ENCODE data around the gene ANLN.
"Not testable (repeated sequence)": the region's sequence is repeated elsewhere in the genome, so short reads cannot be mapped to it uniquely, and the experiment has no call there.

Gene ANLN

DNA sequence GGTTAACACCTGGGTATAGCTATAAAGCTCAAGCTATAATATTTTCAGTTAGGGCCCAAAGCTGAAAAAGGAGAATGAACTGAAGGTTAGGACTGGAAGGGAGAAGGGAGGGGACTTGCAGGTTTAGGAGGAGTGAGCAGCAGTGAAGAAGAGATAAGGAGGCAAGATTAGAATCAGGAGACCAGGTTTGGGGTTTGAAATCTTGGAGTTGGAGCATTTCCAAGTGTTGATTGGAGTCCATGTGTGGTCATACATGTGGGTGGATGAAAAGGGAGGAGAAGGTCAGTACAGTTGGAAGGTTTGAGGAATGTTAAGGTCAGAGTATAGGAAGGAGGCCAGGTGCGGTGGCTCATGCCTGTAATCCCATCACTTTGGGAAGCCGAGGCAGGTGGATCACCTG lies 8.6 kb upstream of the ANLN start:
- DNase-seq, result no peak

DNA sequence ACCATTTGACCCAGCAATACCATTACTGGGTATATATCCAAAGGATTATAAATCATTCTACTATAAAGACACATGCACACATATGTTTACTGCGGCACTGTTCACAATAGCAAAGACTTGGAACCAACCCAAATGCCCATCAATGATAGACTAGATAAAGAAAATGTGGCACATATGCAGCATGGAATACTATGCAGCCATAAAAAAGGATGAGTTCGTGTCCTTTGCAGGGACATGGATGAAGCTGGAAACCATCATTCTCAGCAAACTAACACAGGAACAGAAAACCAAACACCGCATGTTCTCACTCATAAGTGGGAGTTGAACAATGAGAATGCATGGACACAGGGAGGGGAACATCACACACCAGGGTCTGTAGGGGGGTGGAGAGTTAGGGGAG lies 6.4 kb upstream of the ANLN start:
- not testable (repeated sequence) for DNase-seq

DNA sequence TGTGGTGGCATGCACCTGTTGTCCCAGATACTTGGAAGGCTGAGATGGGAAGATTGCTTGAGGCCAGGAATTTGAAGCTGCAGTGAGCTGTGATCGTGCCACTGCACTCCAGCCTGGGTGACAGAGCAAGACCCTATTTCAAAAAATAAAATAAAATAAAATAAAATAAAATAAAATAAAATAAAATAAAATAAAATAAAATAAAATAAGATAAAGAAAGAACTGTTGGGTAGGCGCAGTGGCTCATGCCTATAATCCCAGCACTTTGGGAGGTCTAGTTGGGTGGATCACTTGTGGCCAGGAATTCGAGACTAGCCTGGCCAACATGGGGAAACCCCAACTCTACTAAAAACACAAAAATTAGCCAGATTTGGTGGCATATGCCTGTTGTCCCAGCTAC lies 4.0 kb upstream of the ANLN start:
- not testable (repeated sequence) for DNase-seq

DNA sequence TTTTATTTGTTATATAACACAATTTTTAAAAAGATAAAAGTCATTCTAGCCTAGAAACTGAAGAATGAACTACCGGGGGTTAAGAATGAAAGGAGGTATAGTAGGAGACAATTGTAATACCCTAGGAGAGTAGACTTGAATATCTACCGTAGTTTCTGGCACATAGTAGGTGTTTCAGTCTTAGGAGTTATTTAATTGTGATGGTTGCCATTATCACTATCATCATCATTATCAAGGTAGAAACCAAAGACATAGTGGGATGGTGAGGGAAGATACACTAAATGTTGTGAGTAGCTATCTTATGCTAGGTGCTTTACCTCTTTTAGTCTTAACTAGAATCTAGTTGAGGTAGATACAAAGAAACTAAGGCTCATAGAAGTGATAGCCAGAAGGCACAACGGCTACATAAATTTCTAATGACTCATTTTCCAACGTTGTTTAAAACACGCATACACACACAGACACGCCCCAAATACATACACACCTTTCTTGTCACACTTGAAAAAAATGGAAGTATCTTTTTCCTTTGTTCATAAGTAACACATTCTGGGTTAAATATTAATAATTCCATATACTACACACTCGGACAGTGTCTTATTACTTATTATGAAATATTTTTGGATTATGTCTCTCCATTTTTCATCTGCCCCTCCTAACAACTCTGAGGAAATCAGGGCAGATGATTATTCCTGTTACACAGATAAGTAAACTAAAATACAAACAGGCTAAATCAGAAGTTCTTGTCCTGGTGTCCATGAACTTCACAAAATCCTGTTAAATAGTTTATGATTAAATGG lies 2.0 kb upstream of the ANLN start:
- DNase-seq, result no peak

DNA sequence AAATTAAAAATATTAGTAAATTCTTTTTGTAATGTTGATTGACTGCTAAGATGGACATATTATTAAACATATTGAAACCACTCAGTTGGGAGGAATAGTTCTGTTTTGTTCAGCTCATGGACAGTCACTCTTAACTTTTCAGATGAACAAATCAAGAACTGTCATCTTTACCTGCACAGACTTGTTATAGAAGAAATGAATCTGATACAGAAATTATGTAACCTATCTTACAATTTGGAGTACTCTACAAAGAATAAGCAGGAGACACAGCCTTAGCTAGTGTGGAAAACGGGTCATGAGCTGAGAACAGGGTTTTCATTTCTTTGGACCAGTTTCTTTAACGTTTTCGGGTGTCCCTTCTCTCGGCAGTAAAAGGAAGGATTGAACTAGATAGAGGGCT lies 1.2 kb upstream of the ANLN start:
- DNase-seq, result no peak

DNA sequence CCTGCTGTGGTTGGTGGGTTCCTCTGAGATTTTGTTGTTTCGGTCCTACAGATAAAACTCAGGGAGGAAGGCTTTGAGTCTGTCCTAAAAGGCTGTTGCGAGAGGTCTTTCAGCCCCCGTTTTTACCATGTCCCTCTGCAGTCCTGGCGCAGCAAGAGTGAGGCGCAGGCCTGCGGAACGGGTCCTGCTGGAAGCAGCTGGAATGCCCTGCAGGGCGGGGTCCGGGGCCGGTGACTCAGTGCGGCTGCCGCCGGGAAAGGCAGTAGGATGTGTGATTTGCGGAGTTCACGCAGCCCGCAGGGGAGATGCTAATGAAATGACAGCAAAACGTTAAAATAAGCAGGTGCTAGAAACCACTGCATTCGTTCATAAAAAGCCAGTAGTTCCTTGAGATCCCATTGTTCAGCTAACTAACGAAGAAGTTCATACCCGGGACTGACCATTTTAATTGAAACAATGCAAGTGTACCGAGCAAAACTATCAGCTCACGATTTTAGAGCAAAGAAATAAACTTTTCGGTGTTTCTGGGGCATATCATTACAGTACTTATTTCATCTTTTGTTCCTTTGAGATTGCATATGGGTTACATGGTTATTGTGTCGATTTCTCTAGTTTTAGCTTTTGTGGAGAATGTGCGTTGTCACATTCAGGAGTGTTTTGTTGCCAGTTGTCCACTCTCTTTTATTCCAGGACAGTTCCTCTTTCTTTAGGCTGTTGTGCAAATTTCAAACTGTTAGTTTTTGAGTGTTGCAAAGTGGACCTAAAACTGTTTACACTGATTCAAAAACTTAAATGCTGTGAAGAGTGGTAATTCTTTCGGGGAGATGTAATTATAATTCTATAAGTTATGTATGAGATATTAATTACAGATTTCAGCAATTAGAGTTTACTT lies 783 bp downstream of the ANLN start:
- peak; percentile 70 to 80 for DNase-seq

DNA sequence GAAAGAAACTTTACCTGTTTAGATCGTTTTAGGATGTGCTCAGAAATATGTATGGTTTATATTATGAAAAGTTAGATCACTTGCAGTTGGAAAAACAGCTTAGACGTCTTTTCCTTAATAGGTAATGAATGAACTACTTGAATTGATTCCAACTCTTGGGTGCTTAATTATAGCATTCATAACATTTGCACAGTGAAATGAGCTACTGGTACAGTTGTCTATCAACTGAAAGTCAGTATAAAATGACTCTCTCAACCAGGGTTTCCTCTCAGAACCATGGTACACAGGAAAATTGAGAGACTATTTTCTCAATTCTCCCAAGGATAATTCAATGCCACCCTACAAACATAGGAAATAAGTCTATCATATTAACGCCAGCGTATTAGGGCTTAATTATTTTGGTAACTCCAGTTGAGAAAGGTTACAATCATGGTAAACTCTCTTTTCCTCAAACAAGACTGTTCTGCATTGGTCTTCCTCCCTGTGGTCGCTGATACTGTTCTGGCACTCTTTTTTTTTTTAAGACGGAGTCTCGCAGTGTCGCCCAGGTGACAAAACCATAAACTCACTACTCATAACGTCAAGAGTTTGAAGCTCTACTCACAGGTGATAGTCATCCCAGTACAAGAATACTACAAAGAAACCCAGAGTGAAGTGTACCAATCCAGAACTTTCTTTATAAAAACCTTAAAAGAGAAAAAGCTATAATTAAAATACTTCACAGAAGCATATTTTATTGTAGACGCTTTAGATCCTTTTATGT lies 2.0 kb downstream of the ANLN start:
- no peak for DNase-seq

DNA sequence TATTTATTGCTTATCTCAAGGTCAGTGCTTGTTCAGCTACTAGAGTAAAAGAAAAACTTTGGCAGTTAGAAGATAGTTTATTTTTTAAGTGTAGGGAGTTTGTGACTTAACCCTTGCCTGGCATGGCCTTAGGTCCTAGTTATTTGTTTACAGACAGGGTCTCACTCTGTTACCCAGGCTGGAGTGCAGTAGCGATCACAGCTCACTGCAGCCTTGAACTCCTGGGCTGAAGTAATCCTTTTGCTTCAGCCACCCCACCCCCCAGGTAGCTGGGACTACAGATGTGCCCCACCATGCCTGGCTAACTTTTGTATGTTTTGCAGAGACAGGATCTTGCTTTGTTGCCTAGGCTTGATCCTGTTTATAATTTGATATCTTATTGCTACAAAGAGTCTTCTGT lies 4.2 kb downstream of the ANLN start:
- no peak for DNase-seq

DNA sequence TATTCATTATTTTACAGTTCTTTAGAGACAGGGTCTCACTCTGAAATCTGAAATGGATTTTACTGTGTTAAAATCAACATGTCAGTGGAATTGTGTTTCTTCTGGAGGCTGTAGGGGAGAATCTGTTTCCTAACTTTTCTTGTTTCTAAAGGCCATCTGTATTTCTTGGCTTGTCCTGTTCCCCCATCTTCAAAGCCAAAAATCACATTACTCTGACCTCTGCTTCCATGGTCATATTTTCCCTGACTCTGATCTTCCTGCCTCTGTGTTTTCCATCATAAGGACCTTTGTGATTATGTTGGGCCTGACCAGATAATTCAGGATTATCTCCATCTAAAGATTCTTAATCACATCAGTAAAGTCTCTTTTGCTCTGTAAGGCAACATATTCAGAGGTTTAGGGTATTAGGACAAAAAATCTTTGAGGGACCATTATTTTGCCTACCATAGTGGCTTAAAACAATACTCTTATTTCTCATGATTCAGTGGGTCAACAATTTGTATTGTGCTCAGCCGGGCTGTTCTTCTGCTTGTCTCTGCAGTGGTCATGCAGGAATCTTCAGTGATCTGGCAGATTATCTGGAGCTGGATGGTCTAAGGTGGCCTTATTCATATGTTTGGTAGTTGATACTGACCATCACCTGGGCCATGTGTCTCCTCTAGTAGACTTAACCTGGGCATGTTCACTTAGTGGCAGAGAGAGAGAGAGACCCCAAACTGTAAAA lies 5.7 kb downstream of the ANLN start:
- DNase-seq, result no peak

DNA sequence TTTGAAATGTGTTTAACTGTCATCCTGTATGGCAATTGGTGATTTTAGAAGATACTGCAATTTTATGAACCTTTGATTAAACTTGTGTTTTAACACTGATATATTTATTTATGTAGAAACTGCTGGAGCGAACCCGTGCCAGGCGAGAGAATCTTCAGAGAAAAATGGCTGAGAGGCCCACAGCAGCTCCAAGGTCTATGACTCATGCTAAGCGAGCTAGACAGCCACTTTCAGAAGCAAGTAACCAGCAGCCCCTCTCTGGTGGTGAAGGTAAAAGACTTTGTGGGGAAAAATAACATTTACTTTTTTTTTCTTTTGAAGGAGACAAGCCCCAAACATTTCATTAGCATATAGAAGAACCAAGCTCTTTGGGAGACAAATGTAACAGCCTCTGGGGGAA lies 6.5 kb downstream of the ANLN start:
- DNase-seq, result no peak

DNA sequence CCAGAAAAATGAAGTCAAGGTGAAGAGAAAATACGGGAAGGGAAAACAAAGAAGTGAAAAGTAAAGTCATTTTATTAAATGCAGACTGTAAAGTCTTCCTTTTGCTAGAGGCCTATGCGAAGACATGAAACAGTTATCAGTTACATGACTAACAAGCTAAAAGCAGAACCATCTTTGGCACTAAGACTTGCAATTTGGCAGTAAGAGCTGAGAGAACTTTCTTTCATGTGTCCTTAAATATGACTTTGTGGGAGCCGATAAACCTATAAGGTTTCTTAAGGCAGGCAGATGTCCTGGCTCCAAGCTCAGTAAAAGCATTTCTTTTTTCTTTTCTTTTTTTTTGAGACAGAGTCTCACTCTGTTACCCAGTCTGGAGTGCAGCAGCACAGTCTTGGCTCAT lies 10.4 kb downstream of the ANLN start:
- DNase-seq, result no peak

DNA sequence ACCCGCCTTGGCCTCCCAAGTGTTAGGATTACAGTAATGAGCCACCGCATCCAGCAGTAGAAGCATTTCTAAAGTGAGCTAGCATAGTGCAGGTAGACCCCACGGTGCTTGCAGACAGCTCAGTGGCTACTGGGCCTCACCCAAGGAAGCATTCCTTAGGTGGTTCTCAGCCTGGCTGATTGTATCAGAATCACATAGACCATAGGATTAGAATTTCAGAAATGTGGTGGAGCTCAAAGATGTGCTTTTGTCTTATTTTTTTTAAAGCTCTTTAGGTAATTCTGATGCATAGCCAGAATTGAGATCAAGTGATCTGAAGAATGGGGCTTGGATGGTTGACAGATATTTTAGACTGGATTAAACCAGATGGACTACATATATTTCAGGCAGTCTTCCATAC lies 10.9 kb downstream of the ANLN start:
- DNase-seq, result no peak

DNA sequence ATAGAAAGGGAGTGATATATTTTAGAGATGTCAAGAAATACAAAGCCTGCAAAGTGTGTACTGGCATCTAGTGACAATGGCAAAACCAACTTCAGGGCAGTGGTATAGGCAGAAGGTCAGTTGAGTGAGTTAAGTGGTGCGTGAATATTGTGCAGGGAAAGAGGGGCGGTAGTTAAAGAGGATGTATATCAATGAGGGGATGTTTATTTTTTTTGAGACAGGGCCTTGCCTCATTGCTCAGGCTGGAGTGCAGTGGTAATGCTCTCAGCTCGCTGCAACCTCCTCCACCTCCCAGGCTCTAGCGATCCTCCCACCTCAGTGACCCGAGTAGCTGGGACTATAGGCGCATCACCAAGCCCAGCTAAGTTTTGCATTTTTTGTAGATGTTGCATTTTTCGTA lies 13.8 kb downstream of the ANLN start:
- DNase-seq, result no peak

DNA sequence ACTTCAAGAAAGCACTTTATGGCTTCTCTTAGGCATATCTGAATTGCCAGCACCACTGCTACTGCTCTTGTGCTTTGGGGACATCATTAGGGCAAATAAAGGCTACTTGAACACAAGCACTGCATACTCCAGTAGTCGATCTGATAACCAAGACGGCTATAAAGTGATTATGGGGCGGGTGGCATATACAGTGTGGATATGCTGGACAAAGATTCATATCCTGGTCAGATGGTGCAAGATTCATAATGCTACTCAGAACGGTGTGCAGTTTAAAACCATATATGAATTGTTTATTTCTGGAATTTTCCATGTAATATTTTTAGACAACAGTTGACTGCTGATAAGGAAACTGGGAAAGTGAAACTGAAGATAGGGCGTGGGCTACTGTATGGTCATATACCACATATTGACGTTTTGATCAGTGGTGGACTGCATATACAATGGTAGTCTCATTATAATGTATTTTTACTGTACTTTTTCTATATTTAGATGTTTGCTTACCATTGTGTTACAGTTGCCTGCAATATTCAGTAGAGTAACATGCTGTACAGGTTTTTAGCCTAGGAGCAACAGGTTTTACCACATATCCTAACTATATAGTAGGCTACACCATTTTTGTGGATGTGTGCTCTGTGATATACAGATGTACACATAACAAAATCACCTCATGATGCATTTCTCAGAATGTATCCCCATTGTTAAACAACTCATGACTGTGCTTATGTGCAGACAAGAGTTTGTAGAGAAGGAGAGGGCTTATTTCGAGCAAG lies 15.2 kb downstream of the ANLN start:
- DNase-seq, result no peak

DNA sequence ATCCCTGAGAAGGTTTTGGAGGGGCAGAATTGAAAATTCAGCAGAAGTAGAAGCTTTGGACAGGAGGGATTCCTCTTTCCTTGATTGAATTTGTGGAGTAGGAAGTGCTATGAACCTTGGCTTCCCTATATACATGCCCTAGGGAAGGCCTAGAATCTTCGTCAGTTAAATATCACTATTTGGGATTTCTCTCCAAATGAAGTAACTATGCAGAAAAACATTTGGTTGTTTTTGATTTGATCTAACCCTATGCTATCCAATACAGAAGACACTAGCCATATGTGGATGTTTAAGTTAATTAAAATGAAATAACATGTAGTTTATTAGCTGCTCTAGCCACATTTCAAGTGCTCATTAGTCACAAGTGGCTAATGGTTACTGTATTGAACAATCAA lies 15.7 kb downstream of the ANLN start:
- DNase-seq, result no peak

DNA sequence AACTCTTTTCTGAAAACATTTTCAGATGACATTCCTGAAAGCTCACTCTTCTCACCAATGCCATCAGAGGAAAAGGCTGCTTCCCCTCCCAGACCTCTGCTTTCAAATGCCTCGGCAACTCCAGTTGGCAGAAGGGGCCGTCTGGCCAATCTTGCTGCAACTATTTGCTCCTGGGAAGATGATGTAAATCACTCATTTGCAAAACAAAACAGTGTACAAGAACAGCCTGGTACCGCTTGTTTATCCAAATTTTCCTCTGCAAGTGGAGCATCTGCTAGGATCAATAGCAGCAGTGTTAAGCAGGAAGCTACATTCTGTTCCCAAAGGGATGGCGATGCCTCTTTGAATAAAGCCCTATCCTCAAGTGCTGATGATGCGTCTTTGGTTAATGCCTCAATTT lies 16.5 kb downstream of the ANLN start:
- DNase-seq, result no peak

DNA sequence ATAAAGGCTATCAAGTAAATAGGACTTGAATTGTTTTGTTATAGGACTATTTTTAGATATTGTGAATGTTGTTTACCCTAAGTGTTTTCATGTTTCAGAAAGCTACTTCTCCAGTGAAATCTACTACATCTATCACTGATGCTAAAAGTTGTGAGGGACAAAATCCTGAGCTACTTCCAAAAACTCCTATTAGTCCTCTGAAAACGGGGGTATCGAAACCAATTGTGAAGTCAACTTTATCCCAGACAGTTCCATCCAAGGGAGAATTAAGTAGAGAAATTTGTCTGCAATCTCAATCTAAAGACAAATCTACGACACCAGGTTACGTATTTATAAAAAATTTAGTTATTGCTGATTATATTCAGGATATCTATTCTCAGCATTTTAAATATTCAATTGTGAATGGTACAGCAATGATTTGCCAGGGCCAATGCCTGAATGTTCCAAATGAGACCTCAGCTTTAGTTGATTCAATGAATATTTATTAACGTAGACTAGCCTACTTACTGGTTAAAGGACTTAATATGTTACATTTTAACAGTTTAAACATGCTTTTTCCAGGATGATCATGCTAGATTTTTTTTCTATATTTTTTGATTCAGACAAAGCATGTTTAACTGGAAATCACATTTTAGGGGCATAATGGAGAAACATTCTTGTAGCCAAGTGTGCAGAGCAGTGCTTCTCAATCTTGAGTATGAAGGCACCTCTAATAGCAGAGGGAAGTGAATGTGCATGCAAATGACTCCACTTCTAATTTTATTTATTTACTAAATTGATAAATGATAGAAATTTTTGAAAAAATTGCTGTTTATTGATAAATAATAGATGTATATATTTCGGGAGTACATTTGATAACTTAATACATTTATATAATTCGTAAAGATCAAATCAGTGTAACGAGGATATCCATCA lies 18.2 kb downstream of the ANLN start:
- no peak for DNase-seq

DNA sequence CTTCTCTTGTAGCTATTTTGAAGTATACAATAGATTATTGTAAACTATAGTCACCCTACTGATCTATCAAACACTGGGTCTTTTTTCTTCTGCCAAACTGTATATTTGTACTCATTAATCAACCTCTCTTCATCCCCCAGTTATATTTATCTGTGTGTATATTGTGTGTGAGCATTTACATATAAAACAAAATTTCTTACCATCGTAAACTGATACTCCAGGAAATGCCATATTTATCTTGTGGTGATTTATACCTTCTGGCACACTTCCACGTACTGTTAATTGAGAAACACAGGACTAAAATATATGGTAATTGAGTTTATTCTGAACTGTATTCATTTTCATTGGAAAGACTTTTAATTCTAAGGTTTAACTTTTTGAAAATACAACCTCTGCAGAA lies 18.9 kb downstream of the ANLN start:
- DNase-seq, result no peak

DNA sequence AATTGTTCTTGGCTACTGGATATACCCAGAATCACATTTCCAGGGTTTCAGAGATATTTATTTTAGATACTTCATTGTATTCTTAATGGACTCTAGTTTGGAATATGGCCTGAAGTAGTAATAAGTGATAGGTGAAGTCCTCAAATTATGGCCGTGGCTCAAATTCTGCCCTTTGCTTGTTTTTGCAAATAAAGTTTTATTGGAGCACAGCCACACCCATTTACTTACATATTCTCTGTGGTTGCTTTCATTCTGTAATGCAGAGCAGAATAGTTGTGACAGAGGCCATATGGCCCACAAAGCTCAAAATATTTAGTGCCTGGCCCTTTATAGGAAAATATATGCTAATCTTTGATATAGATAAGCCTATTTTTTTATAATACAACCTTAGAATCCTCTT lies 19.5 kb downstream of the ANLN start:
- no peak for DNase-seq

DNA sequence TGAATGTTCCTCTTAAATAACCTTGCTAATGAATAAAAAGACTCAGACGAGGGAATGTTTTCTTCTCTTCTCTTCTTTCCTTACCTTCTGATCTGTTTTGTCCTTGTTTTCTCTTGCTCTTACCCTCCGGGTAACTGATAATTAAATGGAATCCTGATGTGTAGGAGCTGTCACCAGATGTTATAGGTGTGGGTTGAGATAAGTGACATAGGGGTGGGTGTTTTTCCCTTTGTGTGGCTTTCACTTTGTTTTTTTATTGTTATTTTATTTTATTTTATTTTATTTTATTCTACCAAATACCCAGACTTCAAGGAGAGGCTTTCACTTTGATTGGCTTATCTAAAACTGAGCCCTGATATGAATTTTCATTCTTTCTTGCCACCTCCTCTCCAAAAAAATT lies 25.5 kb downstream of the ANLN start:
- no peak for DNase-seq

DNA sequence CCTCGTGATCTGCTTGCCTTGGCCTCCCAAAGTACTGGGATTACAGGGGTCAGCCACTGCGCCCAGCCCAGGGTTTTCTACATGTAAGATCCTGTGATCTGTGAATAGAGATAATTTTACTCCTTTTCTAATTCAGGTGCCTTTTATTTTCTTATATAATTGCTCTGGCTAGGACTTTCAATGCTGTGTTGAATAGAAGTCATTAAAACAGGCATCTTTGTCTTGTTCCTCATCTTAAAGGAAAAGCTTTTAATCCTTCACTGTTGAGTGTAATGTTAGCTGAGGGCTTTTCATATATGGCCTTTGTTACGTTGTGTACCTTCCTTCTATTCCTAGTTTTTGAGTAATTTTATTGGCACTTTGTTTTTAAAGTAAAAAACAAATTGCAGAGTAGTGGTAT lies 26.6 kb downstream of the ANLN start:
- DNase-seq, result no peak

All from NCI-H446 (cell line).